Measurements from ENCODE around the gene ABCG4.
"Not testable (repeated sequence)": the region's sequence is repeated elsewhere in the genome, so short reads cannot be mapped to it uniquely, and the experiment has no call there.

ABCG4 gene

DNA sequence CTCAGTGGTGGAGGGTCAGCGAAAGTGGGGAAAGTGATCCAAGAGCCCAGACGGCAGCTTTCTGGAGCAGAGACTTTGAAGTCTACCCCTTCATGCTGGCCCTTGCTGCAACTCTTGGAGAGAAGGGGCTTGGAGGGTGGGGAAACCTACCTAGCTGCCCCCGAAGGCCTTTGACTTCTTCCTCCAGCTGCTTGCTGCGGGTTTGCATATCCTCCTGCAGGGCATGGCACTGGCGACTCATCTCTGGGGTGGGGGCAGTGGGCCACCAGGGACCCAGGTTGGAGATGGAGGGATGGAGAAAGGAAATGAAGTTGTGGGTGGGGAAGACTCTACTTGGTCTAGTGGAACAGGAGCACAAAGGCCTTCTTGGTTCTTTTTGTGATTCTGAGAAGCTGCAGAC is 44.1 kb downstream of the ABCG4 start:
- ATAC-seq (no peak), DNase-seq (no peak)
- no peak overlapping the region for H3K4me3 Mint-ChIP-seq
- no peaks in the 10 kb centered on the region for H3K36me3 Mint-ChIP-seq (ENCODE audit: low read depth)
- H3K27ac Mint-ChIP-seq: no peak overlapping the region
- H3K27me3 Mint-ChIP-seq: no peaks in the 10 kb centered on the region
- H3K9me3 Mint-ChIP-seq: no peaks in the 10 kb centered on the region
- no peaks in the 10 kb centered on the region for H3K4me1 Mint-ChIP-seq

DNA sequence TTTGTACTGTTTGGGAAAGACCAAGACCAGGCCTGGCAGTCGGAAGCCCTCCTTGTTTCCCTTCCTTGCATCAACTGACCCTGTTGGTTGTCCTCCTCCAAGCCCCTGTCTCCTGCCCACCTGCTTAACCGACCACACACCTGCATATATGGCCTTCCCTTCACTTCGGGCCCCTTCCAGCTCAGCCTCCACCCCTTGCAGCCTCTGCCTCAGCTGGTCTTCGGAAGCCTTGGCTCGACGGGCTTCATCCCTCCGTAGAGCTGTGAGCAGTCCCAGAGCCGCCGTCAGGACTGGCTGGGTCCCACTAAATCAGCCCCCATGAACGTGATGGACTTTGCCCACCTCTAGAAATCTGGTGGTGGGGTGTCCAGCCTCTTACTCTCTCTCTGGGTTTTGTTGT is 44.8 kb downstream of the ABCG4 start:
- no peak for DNase-seq
- H3K9me3 Mint-ChIP-seq: no peaks in the 10 kb centered on the region
- H3K27me3 Mint-ChIP-seq: no peaks in the 10 kb centered on the region
- no peaks in the 10 kb centered on the region for H3K36me3 Mint-ChIP-seq (ENCODE audit: low read depth)
- no peak overlapping the region for H3K4me3 Mint-ChIP-seq
- no peaks in the 10 kb centered on the region for H3K4me1 Mint-ChIP-seq
- no peak for ATAC-seq
- no peak overlapping the region for H3K27ac Mint-ChIP-seq

DNA sequence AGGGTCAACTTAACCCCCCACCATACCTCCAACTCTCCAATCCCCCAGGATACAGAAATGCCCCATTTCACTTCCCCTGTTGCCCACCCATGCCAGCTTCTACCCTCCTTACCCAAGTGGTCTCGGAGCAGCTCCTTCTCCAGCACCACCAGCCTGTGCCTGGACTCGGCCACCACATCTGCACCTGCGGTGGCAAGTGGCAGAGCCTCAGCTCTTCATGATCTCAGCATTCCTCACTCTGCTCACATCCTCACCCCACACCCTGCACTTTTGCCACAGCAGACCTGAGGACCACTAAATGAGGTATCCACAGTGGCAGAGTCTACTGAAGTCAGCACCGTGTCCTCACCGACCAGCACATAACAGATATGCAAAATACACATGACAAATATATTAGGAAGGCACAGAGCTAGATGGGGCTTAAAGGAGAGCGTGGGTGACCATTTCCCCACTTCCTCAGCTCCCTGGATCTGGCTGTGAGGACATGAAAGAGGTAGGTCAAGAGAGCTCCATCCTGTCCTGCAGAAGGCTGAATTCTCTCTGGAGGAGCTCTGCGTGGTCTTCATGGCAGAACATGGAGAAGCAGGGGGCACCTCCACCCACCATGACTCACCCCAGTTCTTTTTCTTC is 46.1 kb downstream of the ABCG4 start:
- Mint-ChIP-seq H3K27ac (no peak overlapping the region), H3K36me3 (ENCODE audit: low read depth) (no peaks in the 10 kb centered on the region), H3K4me3 (no peak overlapping the region), H3K9me3 (no peaks in the 10 kb centered on the region), H3K27me3 (no peaks in the 10 kb centered on the region), H3K4me1 (no peaks in the 10 kb centered on the region)
- no peak for DNase-seq
- no peak for ATAC-seq

DNA sequence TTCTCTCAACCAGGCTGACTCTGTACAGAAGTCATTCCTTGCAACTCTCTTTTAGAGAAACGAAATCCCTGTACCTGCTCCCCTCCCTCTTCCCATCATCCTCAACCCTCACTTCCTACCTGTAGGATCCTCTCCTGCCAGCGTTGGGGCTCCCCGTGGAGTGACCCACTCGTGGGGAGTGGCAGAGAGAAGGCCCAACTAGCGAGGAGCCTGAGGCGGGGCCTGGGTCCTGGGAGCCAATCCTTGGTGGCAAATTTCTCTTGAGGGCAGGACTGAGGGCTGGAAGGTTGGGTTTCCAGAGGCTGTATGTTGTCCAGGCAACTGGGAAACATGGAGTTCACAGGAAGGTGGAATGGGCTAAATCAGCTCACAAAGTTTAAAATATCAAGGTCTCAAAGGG is 46.8 kb downstream of the ABCG4 start:
- Mint-ChIP-seq H3K36me3 (ENCODE audit: low read depth) (no peaks in the 10 kb centered on the region), H3K4me1 (no peaks in the 10 kb centered on the region), H3K9me3 (no peaks in the 10 kb centered on the region), H3K27ac (no peak overlapping the region), H3K27me3 (no peaks in the 10 kb centered on the region), H3K4me3 (no peak overlapping the region)
- DNase-seq (no peak), ATAC-seq (no peak)

DNA sequence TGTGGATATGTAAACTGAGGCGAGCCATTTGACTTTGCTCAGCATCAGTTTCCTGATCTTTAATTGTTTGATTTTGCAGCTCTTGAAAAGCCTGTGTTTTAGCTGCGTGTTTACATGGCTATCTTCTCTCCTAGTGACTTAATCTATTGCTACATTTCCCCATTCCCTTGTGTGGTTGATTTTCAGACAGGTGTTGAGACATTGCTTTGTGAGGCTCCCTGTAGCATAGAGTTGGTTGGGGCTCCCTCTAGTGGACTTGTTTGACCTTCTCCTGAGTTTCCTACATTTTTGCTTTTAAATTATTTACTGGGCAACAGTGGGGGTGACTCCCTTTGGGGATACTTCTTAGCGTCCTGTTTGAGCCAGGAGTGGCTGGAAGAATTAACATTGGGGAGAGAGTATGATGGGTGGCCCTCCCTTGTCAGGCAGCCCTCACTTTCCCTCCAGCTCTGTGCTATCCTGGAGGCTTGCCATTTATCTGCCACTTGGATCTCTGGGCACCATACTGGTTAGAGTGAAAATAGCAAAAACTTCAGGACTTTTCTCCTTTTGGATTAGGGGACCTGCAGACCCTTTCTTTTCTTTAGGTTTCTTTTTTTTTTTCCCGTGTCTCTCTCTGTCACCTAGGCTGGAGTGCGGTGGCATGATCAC is 48.1 kb downstream of the ABCG4 start:
- ATAC-seq (peak; percentile 92), DNase-seq (peak; percentile 69)
- no peaks in the 10 kb centered on the region for H3K27me3 Mint-ChIP-seq
- no peak overlapping the region for H3K4me3 Mint-ChIP-seq
- no peaks in the 10 kb centered on the region for H3K9me3 Mint-ChIP-seq
- no peak overlapping the region for H3K27ac Mint-ChIP-seq
- no peaks in the 10 kb centered on the region for H3K4me1 Mint-ChIP-seq
- no peaks in the 10 kb centered on the region for H3K36me3 Mint-ChIP-seq (ENCODE audit: low read depth)

DNA sequence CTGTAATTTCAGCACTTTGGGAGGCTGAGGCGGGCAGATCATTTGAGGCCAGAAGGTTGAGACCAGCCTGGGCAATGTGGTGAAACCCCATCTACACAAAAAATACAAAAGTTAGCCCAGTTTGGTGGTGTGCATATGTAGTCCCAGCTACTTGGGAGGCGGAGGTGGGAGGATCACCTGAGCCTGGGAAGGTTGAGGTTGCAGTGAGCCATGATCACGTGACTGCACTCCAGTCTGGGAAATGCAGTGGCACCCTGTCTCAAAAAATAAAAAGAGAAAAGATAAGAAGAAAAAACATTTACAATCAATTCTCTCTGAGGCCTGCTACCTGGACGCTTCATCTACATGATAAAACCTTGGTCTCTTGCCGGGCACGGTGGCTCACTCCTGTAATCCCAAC is 50.1 kb downstream of the ABCG4 start:
- H3K36me3 Mint-ChIP-seq (ENCODE audit: low read depth): no peaks in the 10 kb centered on the region
- DNase-seq (no peak), ATAC-seq (no peak)
- no peak overlapping the region for H3K27ac Mint-ChIP-seq
- H3K27me3 Mint-ChIP-seq: no peaks in the 10 kb centered on the region
- H3K9me3 Mint-ChIP-seq: no peaks in the 10 kb centered on the region
- no peak overlapping the region for H3K4me3 Mint-ChIP-seq
- H3K4me1 Mint-ChIP-seq: no peaks in the 10 kb centered on the region

DNA sequence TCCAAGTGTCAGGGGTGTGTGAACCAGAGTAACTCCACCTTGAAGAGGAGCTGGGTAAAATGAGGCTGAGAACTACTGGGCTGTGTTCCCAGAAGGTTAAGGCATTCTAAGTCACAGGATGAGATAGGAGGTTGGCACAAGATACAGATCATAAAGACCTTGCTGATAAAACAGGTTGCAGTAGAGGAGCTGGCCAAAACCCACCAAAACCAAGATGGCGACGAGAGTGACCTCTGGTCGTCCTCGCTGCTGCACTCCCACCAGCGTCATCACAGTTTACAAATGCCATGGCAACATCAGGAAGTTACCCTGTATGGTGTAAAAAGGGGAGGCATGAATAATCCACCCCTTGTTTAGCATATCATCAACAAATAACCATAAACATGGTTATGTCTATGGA is 52.4 kb downstream of the ABCG4 start:
- H3K9me3 Mint-ChIP-seq; ATAC-seq; H3K36me3 Mint-ChIP-seq (ENCODE audit: low read depth); DNase-seq; H3K27me3 Mint-ChIP-seq; H3K4me1 Mint-ChIP-seq; H3K4me3 Mint-ChIP-seq; H3K27ac Mint-ChIP-seq: not testable (repeated sequence)

DNA sequence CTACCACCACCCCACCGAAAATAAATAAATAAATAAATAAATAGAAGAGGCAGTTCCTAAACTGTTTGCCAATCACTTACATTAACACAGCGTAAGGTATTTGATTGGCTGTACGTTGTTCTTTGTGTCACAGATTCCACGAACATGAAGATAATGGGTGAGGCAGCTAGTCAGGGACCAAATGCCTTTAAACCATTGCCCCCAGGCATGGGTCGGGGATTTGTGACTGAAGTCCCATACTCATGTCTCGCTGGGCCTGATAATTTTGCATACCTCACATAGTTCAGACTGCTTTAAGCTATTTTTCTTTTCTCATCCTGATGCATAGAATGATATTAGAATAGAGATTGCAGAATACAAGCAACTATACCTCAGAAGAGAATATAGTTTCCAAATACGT is 53.7 kb downstream of the ABCG4 start:
- peaks cover 3% of the 10 kb centered on the region for H3K36me3 Mint-ChIP-seq (ENCODE audit: low read depth)
- H3K27ac Mint-ChIP-seq: no peak overlapping the region
- no peak for ATAC-seq
- peaks cover 14% of the 10 kb centered on the region for H3K4me1 Mint-ChIP-seq
- no peak for DNase-seq
- no peaks in the 10 kb centered on the region for H3K9me3 Mint-ChIP-seq
- H3K27me3 Mint-ChIP-seq: no peaks in the 10 kb centered on the region
- no peak overlapping the region for H3K4me3 Mint-ChIP-seq

DNA sequence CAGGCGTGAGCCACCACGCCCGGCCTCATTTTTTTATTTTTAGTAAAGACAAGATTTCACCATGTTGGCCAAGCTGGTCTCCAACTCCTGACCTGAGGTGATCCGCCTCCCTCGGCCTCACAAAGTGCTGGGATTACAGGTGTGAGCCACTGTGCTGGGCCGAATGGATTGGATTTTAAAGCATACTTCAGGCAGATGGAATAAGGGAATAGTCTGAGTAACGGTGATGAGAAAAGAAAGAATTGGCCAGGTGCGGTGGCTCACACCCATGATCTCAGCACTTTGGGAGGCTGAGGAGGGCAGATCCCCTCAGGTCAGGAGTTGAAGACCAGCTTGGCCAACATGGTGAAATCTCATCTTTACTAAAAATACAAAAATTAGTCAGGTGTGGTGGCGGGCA is 55.2 kb downstream of the ABCG4 start:
- Mint-ChIP-seq H3K36me3 (ENCODE audit: low read depth) (peaks cover 4% of the 10 kb centered on the region), H3K4me3 (no peak overlapping the region), H3K9me3 (no peaks in the 10 kb centered on the region), H3K4me1 (peaks cover 23% of the 10 kb centered on the region), H3K27ac (no peak overlapping the region), H3K27me3 (no peaks in the 10 kb centered on the region)
- ATAC-seq (no peak), DNase-seq (no peak)

DNA sequence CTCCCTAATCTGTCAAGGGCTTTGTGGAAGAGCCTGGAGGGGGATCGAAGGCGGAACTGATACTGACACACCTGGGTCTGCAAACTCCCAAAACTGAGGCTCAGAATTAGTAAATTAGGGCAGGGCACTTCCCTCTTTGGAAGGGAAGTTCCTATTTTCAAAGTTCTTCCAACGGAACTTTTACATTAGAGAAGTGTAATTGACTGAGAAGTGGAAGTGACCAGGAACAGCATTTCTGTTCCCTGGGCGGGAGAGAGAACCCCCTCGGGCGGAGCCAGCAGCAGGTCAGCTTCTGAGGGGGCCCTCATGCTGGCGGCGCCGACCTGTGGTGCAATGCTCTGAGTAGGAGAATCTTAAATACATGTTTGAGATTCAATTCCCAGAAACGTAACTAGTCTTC is 56.2 kb downstream of the ABCG4 start:
- Mint-ChIP-seq H3K9me3 (no peaks in the 10 kb centered on the region), H3K4me3 (peak overlapping the region; percentile 76), H3K4me1 (peaks cover 31% of the 10 kb centered on the region), H3K27me3 (no peaks in the 10 kb centered on the region), H3K36me3 (ENCODE audit: low read depth) (peaks cover 8% of the 10 kb centered on the region), H3K27ac (peak overlapping the region; percentile 54)
- DNase-seq (peak; percentile 18), ATAC-seq (no peak)

DNA sequence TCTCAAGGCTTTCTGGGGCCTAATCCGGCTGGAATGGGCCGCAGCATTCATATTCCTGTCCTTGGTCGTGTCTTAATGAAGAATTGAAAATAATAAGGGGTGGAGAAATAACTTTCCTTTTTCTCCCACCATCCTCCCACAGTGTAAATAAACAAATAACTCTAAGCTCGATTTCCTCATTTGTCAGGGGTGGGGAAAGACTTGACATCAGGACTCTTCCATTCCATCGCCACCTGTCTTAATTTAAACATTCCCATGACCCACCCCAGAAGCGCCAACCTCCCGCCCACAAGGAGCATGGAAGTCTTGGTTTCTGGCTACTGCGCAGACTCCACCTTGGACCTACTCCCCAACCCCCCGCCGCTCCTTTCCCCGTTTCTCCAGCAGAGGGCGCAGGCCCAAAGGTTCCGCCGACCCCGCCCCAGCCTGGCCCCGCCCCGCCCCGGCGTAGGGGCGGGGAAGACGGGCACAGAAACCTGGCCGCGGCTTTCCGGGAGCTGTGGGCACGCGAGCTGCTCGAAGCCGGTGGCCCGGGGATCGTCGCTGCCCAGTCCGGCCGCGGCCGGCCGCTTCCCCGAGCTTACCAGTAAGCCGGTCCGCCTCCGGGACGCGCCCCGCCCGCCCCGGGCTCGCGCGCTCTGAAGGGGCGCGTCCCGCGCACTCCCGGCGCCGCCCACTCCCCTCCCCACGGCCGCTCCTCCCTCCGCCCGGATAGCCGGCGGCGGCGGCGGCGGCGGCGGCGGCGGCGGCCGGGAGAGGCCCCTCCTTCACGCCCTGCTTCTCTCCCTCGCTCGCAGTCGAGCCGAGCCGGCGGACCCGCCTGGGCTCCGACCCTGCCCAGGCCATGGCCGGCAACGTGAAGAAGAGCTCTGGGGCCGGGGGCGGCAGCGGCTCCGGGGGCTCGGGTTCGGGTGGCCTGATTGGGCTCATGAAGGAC is 57.0 kb downstream of the ABCG4 start, which contains the start of gene CBL:
CBL (plus strand) TSS at position 766 of the 937 bp plus-strand sequence; CDS start at position 845, 79 bp downstream.
- peaks cover 33% of the 10 kb centered on the region for H3K4me1 Mint-ChIP-seq
- DNase-seq (peak; percentile 100), ATAC-seq (peak; percentile 85)
- H3K36me3 Mint-ChIP-seq (ENCODE audit: low read depth): peaks cover 8% of the 10 kb centered on the region
- no peaks in the 10 kb centered on the region for H3K9me3 Mint-ChIP-seq
- peak within 1 kb of the TSS; percentile 84 for H3K27ac Mint-ChIP-seq
- peak within 1 kb of the TSS; percentile 95 for H3K4me3 Mint-ChIP-seq
- H3K27me3 Mint-ChIP-seq: no peaks in the 10 kb centered on the region

DNA sequence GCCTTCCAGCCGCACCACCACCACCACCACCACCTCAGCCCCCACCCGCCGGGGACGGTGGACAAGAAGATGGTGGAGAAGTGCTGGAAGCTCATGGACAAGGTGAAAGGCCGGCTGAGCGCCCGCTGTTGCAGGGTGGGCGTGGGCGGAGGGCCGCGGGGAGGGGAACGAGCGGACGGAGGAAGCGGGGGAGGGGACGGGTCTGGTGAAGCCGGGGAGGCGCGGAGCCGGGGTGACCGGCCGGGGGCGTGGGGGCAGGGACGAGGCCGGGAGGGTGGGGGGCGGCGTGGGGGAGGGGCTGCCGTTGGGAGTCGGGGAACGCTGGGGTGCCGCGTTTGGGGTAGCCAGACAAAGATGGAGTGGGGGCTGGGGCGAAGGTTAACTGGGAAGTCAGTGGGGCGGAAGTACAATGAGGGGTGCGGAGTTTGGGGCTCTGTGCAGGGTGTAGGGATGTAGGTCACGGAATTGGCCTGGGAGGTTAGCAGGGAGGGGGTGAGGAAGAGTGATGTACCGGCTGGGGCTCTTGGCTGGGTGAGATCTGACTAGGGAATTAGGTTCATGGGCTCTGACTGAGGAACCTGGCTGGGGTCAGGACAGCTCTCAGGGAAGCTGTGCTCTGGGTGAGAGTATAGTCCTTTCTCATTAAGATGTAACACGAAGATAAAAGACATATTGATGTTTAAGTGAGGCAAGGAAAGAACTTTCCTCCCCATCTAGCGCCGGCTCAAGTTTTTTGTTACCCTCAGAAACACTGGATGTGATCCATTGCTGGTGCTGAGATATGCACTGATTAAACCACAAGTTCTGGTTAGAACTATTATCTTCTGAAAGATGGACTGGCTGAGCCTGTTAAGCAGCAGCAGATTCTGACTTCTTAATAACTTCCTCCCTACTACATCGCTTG is 57.9 kb downstream of the ABCG4 start:
- H3K4me3 Mint-ChIP-seq: peak overlapping the region; percentile 95
- H3K36me3 Mint-ChIP-seq (ENCODE audit: low read depth): peaks cover 8% of the 10 kb centered on the region
- H3K9me3 Mint-ChIP-seq: no peaks in the 10 kb centered on the region
- peak; percentile 60 for ATAC-seq
- H3K27ac Mint-ChIP-seq: peak overlapping the region; percentile 84
- no peaks in the 10 kb centered on the region for H3K27me3 Mint-ChIP-seq
- peaks cover 33% of the 10 kb centered on the region for H3K4me1 Mint-ChIP-seq
- DNase-seq: peak; percentile 73

DNA sequence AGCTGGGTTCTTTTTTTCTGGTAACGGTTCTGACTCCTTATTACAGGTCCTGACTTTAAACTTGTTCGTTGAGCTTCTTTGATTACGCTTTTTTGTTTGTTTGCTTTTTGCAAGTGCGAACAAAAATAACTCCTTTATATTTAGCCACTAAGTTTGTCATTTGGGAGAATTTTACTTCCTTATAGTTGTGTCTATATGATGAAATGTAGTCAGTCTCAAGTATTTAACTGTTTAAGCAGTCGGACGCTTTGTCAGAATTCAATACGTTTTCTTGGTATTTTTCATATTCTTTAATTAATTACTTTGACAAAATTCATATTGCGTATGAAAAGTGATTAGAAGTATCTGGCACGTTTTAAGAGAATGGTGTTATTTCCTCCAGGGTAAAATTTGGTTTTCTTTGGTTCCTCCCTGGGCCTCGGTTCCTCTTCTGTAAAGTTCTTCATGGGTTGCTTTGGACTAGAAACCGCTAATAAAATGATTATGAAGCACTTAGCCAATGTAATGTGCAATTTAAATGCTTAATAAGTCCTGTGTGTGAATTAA is 58.6 kb downstream of the ABCG4 start:
- DNase-seq: no peak

DNA sequence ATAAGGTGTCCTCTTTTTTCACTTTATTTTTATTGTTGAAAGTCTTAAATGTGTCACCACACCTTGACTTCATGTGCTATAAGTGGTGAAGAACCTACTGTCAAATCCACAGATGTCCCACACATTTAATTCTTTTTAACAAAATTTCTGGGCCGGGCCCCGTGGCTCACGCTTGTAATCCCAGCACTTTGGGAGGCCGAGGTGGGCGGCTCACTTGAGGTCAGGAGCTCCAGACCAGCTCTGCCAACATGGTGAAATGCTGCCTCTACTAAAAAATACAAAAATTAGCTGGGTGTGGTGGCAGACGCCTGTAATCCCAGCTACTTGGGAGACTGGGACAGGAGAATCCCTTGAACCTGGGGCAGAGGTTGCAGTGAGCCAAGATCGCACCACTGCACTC is 60.3 kb downstream of the ABCG4 start:
- Mint-ChIP-seq H3K27me3 (no peaks in the 10 kb centered on the region), H3K4me3 (peak overlapping the region; percentile 10), H3K36me3 (ENCODE audit: low read depth) (peaks cover 8% of the 10 kb centered on the region), H3K4me1 (peaks cover 39% of the 10 kb centered on the region), H3K27ac (no peak overlapping the region), H3K9me3 (no peaks in the 10 kb centered on the region)
- DNase-seq: no peak
- ATAC-seq: no peak

More for the DNA sequence above, 58.6 kb downstream of the ABCG4 start:
- no peaks in the 10 kb centered on the region for H3K9me3 Mint-ChIP-seq
- peaks cover 33% of the 10 kb centered on the region for H3K4me1 Mint-ChIP-seq
- H3K4me3 Mint-ChIP-seq: peak overlapping the region; percentile 95
- peak overlapping the region; percentile 84 for H3K27ac Mint-ChIP-seq
- H3K27me3 Mint-ChIP-seq: no peaks in the 10 kb centered on the region
- no peak for ATAC-seq
- peaks cover 8% of the 10 kb centered on the region for H3K36me3 Mint-ChIP-seq (ENCODE audit: low read depth)

Measured in activated naive CD8-positive, alpha-beta T cell treated with anti-CD3 and anti-CD28 coated beads, Interleukin-2, amount 50 U/mL, for 24 hours (primary cell).